ENCODE results near the gene ATP2B2. TPM values are rescaled to one million over a fixed set of nuclear protein-coding genes. Genes with fewer than 3 reads are reported as not detected.
A peak's percentile ranks its signal among the peaks of the same experiment; 100 is the strongest.

ATP2B2 gene
- total and polyA plus RNA-seq, 2 experiments from 2014 or later, result 0.66 to 1.8 TPM

- Histone ChIP-seq H2AFZ (no peak overlapping the region), H3K9me2 (replicated peaks; ENCODE audit: insufficient read depth) (no peaks in the 10 kb centered on the region), H3K79me2 (no peaks in the 10 kb centered on the region), H3K36me3 (replicated peaks; ENCODE audit: insufficient read depth, low read depth) (no peaks in the 10 kb centered on the region), H3K9me3 (ENCODE audit: low read depth) (no peaks in the 10 kb centered on the region), H3K4me3 (no peak overlapping the region), H3K4me1 (ENCODE audit: insufficient read depth) (peaks cover 6% of the 10 kb centered on the region), H3K27me3 (no peaks in the 10 kb centered on the region), H3K27ac (peak overlapping the region; percentile 31), H3K4me2 (no peak overlapping the region), H4K20me1 (ENCODE audit: insufficient read depth, poor library complexity, severe bottlenecking) (no peaks in the 10 kb centered on the region)
- TF ChIP-seq CTCF (IDR thresholded peaks at IDR 0.05; ENCODE audit: poor library complexity) (no peak), EZH2phosphoT487 (IDR thresholded peaks at IDR 0.05; ENCODE audit: low read depth, severe bottlenecking, unreplicated experiment) (no peak), EZH2 (IDR thresholded peaks at IDR 0.05; ENCODE audit: borderline replicate concordance) (no peak)
- WGBS (ENCODE audit: low lambda C conversion rate, missing lambda C conversion rate), result 85% methylated on average over 8 of the region's 8 CpGs
- DNase-seq (ENCODE audit: low spot score), result no peak
Measured at GRCh38 chr3:10339376-10339955, 165.9 kb downstream of the ATP2B2 start.

DNA sequence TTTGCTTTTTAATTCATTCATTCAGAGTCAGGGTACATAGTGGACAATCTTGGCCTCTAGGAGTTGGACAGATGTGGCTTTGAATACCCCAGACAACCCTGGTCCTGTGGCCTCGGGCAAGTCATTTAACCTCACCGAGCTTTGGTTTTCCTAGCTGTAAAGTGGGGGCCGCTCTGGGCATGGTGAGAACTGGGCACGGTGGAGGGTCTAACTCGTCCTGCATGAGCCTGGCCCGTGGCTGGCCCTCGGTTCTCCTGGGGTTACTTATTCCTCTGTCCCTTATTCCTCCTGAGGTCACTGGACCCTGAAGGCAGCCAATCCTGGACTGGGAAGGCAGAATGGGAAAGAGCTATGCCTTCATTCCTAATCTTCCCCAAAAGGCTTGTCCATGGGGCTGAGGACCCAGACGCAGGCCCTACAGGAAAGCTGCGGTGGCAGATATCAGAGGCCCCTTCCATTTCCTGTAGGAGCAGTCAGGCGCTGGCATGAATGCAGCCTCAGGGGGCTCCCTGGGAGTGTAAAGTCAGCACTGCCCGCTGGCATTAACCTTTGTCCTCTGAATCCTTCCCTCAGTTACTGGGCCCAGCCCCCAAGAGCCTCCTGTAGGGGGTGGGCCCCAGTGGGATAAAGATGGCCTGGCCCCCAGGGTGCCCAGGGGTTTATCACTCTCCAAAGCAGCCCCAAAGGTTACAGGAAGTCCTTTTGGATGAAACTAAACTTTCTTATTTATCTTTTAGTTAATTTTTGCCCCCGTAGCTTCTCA is 166.6 kb downstream of the ATP2B2 start:
- no peaks in the 10 kb centered on the region for H3K36me3 ChIP-seq (replicated peaks; ENCODE audit: insufficient read depth, low read depth)
- WGBS (ENCODE audit: low lambda C conversion rate, missing lambda C conversion rate), result 69% methylated on average over 12 of the region's 12 CpGs
- no peak for DNase-seq (ENCODE audit: low spot score)
- H3K9me3 ChIP-seq (ENCODE audit: low read depth), result no peaks in the 10 kb centered on the region
- H4K20me1 ChIP-seq (ENCODE audit: insufficient read depth, poor library complexity, severe bottlenecking), result no peaks in the 10 kb centered on the region
- H3K4me1 ChIP-seq (ENCODE audit: insufficient read depth), result peaks cover 6% of the 10 kb centered on the region
- no peaks in the 10 kb centered on the region for H3K27me3 ChIP-seq
- H2AFZ ChIP-seq, result no peak overlapping the region
- no peaks in the 10 kb centered on the region for H3K9me2 ChIP-seq (replicated peaks; ENCODE audit: insufficient read depth)
- H3K79me2 ChIP-seq, result no peaks in the 10 kb centered on the region
- H3K27ac ChIP-seq, result peak overlapping the region; percentile 31
- H3K4me2 ChIP-seq, result no peak overlapping the region
- no peak overlapping the region for H3K4me3 ChIP-seq
- TF ChIP-seq CTCF (IDR thresholded peaks at IDR 0.05; ENCODE audit: poor library complexity), result no peak
- TF ChIP-seq EZH2phosphoT487 (IDR thresholded peaks at IDR 0.05; ENCODE audit: low read depth, severe bottlenecking, unreplicated experiment), result no peak
- no peak for TF ChIP-seq EZH2 (IDR thresholded peaks at IDR 0.05; ENCODE audit: borderline replicate concordance)

- Histone ChIP-seq H3K27me3 (no peaks in the 10 kb centered on the region), H3K36me3 (replicated peaks; ENCODE audit: insufficient read depth, low read depth) (no peaks in the 10 kb centered on the region), H3K4me2 (no peak overlapping the region), H4K20me1 (ENCODE audit: insufficient read depth, poor library complexity, severe bottlenecking) (no peaks in the 10 kb centered on the region), H3K9me2 (replicated peaks; ENCODE audit: insufficient read depth) (no peaks in the 10 kb centered on the region), H2AFZ (no peak overlapping the region), H3K4me3 (no peak overlapping the region), H3K9me3 (ENCODE audit: low read depth) (no peaks in the 10 kb centered on the region), H3K79me2 (no peaks in the 10 kb centered on the region), H3K27ac (no peak overlapping the region), H3K4me1 (ENCODE audit: insufficient read depth) (peaks cover 6% of the 10 kb centered on the region)
- WGBS (ENCODE audit: low lambda C conversion rate, missing lambda C conversion rate), result 92% methylated on average over 15 of the region's 16 CpGs
- no peak for TF ChIP-seq EZH2phosphoT487 (IDR thresholded peaks at IDR 0.05; ENCODE audit: low read depth, severe bottlenecking, unreplicated experiment)
- TF ChIP-seq CTCF (IDR thresholded peaks at IDR 0.05; ENCODE audit: poor library complexity), result no peak
- no peak for TF ChIP-seq EZH2 (IDR thresholded peaks at IDR 0.05; ENCODE audit: borderline replicate concordance)
- no peak for DNase-seq (ENCODE audit: low spot score)
Measured at GRCh38 chr3:10338164-10338470, 167.3 kb downstream of the ATP2B2 start.
